ENCODE results near the gene ST6GALNAC3.

ST6GALNAC3 gene

DNA sequence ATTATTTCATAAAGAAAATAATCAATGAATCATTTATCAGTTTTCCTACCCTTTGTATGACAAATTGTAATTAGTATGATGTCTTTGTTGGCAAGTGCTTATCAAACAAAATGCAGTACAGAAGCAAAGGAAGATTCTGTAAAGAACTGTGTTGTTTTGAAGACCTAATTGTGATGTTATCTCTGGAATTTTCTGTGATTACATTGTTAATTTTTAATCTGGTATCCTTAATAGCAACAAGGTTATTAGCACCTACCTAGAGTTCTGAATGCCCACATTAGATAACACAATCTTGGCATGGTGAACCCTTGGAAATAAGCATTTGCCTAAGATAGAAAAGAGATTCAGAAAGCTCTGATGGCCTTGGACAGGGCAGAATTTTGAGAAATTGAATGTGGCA is 518.6 kb downstream of the ST6GALNAC3 start:
- Histone ChIP-seq H3K36me3 (no peaks in the 10 kb centered on the region), H3K4me3 (ENCODE audit: low read depth in 1 of 2, low read length in 1 of 2) (no peak overlapping the region), H3K9me3 (no peaks in the 10 kb centered on the region), H3K27ac (no peak overlapping the region), H3K4me1 (ENCODE audit: control insufficient read depth in 1 of 2, insufficient read depth in 1 of 2, low read depth in 1 of 2, low read length in 1 of 2) (no peaks in the 10 kb centered on the region), H3K27me3 (no peaks in the 10 kb centered on the region)
- TF ChIP-seq, protein P1, sequence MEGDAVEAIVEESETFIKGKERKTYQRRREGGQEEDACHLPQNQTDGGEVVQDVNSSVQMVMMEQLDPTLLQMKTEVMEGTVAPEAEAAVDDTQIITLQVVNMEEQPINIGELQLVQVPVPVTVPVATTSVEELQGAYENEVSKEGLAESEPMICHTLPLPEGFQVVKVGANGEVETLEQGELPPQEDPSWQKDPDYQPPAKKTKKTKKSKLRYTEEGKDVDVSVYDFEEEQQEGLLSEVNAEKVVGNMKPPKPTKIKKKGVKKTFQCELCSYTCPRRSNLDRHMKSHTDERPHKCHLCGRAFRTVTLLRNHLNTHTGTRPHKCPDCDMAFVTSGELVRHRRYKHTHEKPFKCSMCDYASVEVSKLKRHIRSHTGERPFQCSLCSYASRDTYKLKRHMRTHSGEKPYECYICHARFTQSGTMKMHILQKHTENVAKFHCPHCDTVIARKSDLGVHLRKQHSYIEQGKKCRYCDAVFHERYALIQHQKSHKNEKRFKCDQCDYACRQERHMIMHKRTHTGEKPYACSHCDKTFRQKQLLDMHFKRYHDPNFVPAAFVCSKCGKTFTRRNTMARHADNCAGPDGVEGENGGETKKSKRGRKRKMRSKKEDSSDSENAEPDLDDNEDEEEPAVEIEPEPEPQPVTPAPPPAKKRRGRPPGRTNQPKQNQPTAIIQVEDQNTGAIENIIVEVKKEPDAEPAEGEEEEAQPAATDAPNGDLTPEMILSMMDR (IDR thresholded peaks at IDR 0.05) = no peak

DNA sequence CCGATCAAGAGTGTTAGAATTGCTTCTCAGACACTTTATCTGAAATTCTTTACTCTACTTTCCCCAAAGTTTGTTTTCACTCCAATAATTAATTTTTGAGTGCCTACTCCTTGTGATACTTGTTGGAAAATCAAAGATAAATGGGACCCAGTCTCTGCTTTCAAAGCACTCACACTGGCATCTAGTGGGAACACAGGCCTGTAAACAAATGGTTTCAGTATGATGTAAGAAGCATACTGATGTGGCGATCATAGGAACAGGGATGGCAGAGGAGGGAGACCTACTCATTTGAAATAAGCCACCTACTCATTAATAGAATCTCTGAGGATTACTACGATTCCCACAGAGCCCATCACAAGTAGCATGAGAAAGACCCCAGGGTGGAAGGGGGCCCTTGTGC is 519.1 kb downstream of the ST6GALNAC3 start:
- no peaks in the 10 kb centered on the region for H3K36me3 ChIP-seq
- H3K4me3 ChIP-seq (ENCODE audit: low read depth in 1 of 2, low read length in 1 of 2) = no peak overlapping the region
- TF ChIP-seq, protein P1 (IDR thresholded peaks at IDR 0.05) = no peak
- no peak overlapping the region for H3K27ac ChIP-seq
- no peaks in the 10 kb centered on the region for H3K9me3 ChIP-seq
- no peaks in the 10 kb centered on the region for H3K27me3 ChIP-seq
- no peaks in the 10 kb centered on the region for H3K4me1 ChIP-seq (ENCODE audit: control insufficient read depth in 1 of 2, insufficient read depth in 1 of 2, low read depth in 1 of 2, low read length in 1 of 2)

DNA sequence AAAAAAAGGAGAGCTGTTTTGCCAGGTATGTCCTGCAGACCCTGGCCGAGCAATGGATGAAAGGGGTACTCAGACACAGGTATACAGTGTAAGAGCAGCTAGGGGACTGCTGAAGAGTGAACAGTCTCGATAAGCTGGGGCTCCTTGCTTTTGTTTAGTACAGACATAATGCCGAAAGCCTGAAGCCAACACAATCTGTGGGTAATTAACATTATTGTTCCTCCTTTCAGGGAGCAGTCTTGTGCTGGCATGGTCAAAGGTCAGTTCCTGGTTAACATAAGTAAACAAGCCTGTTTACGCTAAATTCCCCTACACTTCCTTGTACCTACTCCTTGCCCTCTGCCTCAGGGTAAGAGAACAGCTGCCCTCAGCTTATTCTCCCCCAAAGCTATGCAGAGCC is 520.5 kb downstream of the ST6GALNAC3 start:
- H3K4me1 ChIP-seq (ENCODE audit: control insufficient read depth in 1 of 2, insufficient read depth in 1 of 2, low read depth in 1 of 2, low read length in 1 of 2) = no peaks in the 10 kb centered on the region
- no peaks in the 10 kb centered on the region for H3K9me3 ChIP-seq
- H3K36me3 ChIP-seq = no peaks in the 10 kb centered on the region
- no peak overlapping the region for H3K4me3 ChIP-seq (ENCODE audit: low read depth in 1 of 2, low read length in 1 of 2)
- H3K27ac ChIP-seq = no peak overlapping the region
- TF ChIP-seq, protein P1 (IDR thresholded peaks at IDR 0.05) = no peak
- no peaks in the 10 kb centered on the region for H3K27me3 ChIP-seq

DNA sequence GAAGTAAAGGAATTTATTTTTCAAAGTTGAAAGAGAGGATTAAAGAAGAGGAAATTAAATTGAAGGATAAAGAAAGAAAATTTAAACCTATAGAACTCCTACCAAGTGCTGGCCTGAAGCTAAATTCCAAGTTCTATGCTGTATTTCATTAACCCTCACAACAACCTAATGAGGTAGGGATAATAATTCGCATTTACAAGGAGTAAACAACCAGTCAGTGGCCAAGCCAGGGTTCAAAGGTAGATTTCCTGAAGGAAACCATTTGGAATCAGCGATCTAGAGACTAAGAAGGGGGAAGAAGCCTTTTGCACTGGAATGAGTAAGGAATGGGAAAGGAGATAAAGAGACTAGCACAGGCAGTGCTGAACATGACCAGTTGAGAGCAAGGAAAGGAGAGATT is 526.9 kb downstream of the ST6GALNAC3 start:
- Histone ChIP-seq H3K27ac (no peak overlapping the region), H3K4me1 (ENCODE audit: control insufficient read depth in 1 of 2, insufficient read depth in 1 of 2, low read depth in 1 of 2, low read length in 1 of 2) (no peaks in the 10 kb centered on the region), H3K27me3 (no peaks in the 10 kb centered on the region), H3K9me3 (no peaks in the 10 kb centered on the region), H3K4me3 (ENCODE audit: low read depth in 1 of 2, low read length in 1 of 2) (no peak overlapping the region), H3K36me3 (no peaks in the 10 kb centered on the region)
- TF ChIP-seq, protein P1 (IDR thresholded peaks at IDR 0.05) = no peak

DNA sequence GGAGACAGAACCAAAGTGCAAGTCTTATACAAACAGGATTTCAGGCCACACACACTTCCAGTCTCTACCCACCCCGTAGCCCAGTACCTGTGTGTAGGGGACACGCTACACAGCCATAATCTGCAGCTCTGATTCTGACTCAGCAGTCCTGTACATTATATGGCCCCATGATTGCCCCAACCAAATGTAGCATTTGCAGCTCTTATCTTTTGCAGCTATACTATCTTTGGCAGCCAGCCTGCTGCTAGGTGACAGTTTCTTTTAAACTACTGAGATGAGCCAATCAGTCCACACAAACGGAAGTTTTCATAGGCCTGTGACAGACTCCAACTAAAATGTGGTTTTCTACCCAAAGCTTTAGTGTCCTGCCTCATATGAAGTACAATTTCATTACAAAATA is 533.2 kb downstream of the ST6GALNAC3 start:
- Histone ChIP-seq H3K36me3 (no peaks in the 10 kb centered on the region), H3K27ac (no peak overlapping the region), H3K4me1 (ENCODE audit: control insufficient read depth in 1 of 2, insufficient read depth in 1 of 2, low read depth in 1 of 2, low read length in 1 of 2) (no peaks in the 10 kb centered on the region), H3K9me3 (no peaks in the 10 kb centered on the region), H3K27me3 (no peaks in the 10 kb centered on the region), H3K4me3 (ENCODE audit: low read depth in 1 of 2, low read length in 1 of 2) (no peak overlapping the region)
- TF ChIP-seq, protein P1 (IDR thresholded peaks at IDR 0.05) = no peak
